HG03066 (cell line): ENCODE data around the gene MTRFR.
"Not testable (repeated sequence)": the region's sequence is repeated elsewhere in the genome, so short reads cannot be mapped to it uniquely, and the experiment has no call there.

ENCODE experiments used
- ATAC-seq: cut with Tn5 transposase; IDR thresholded peaks from one replicate; pipeline ENCODE4 v1.9.1; 2021; ENCODE audit warnings: low read depth; ENCODE audit not compliant: unreplicated experiment

The MTRFR gene

DNA sequence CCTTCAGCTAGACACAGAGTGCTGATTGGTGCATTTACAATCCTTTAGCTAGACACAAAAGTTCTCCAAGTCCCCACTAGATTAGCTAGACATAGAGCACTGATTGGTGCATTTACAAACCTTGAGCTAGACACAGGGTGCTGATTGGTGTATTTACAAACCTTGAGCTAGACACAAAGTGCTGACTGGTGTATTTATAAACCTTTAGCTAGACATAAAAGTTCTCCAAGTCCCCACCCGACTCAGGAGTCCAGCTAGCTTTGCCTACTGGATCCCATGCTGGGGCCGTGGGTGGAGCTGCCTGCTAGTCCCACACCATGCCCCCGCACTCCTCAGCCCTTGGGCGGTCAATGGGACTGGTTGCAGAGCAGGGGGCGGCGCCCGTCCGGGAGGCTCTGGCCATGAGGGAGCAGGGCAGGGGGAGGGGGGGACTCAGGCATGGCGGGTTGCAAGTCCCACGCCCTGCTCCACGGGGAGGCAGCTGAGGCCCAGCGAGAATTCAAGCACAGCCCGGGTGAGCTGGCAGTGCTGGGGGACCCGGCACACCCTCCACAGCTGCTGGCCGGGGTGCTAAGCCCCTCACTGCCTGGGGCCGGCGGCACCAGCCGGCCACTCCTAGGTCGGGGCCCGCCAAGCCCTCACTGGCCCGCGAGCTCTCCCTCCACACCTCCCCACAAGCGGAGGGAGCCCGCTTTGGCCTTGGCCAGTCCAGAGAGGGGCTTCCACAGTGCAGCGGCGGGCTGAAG is 15.9 kb downstream of the MTRFR start:
- ATAC-seq: not testable (repeated sequence)

GRCh38 chr12:123250471-123251383 is 17.5 kb downstream of the MTRFR start:
- ATAC-seq: no peak

DNA sequence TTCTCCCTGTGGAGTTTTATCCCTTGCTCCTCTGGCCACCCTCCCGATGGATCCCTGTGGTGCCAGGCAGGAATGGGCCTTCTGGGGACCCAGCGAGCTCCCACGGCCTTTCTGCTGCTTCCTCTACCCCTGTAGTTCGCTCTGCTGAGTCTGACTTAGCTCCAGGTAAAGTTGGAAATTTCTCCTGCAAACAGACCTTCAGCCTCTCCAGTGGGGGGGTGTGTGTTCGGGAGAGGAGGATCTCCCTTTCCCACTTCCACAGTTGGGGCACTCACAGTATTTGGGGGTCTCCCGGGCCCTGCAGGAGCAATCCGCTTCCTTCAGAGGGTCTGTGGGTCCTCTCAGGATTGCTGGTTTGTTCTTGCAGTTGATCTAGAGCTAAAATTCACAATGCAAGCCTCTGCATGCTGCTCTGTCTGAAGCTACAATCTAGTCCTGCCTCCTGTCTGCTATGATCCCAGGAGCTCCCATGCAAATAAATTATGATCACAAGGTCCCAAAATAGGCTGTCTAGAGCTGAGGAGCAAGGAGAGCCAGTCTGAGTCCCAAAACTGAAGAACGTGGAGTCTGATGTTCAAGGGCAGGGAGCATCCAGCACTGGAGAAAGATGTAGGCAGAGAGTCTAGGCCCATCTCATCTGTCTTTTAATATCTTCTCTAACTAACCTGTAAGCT is 18.3 kb downstream of the MTRFR start:
- ATAC-seq: no peak

DNA sequence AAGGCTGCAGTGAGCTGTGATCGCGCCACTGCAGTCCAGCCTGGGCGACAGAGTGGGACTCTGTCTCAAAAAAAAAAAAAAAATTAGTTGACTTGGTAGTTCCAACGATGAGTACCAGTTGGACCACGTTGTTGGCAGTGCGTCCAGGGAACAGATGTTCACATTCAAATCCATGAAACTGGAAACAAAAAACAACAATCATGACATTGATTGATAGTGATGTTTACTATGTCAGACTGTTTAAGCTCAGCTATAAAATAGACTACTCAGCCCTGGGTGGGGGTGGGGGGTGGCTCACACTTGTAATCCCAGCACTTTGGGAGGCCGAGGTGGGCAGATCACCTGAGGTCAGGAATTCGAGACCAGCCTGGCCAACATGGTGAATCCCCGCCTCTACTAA is 19.1 kb downstream of the MTRFR start:
- not testable (repeated sequence) for ATAC-seq

GRCh38 chr12:123253641-123254459 is 20.6 kb downstream of the MTRFR start:
- no peak for ATAC-seq

DNA sequence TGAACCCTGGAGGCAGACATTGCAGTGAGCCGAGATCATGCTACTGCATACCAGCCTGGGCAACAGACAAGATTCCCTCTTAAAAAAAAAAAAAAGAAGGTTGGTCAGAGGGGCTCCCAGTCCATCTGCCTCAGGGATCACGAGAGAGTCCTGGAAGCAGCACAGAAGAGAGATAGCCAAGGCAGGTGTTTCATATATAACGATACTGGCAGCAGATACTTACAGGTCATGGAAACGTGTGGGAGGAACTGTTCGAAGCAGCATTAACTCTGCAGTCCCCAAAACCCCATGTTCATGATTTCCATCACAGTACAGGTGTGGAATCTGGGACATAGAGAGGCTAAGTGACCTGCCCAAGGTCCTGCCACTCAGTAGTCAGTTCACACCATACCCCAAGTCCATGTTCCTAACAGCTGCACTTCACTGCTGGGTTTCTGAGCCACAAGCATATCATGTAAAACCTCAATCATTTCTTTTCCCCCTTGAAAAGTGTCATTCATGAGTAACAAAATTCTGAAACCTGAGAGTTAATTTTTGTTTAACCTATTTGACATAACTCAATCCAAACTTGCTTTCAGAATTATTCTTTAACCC is 21.7 kb downstream of the MTRFR start:
- no peak for ATAC-seq

- ATAC-seq: no peak
These were observed 25.4 kb downstream of the MTRFR start for GRCh38 chr12:123258593-123258992.

GRCh38 chr12:123260081-123260480 is 26.8 kb downstream of the MTRFR start:
- no peak for ATAC-seq

- no peak for ATAC-seq
These were observed 28.0 kb downstream of the MTRFR start for GRCh38 chr12:123261196-123261595.

DNA sequence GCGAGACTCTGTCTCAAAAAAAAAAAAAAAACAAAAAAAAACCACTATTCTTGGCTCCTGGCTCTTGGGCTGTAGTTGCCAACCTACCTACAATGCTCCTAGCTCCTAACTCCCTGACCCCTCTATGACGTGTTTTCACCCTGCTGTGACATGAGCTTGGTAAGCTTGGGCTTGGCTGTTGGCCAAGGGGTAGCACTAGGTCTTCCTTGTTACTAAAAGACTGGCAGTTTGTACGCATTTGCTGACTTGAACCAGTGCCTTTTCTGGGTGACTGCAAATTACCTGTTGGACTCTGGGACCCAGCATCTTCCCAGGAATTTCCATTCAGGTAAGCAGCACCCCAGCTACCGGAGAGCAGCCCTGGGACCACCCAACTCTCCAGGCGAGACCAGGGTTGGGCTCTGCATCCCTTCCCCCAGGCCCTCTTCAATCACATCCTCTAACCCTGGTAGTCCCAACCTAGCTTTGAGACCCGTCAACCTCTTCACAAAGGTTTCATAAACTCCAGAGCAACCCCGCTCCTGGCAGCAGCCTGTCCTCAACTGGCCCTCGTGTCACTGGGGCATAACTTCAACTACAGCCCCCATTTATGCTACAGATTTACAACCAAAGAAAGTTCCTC is 30.1 kb downstream of the MTRFR start:
- ATAC-seq: no peak

DNA sequence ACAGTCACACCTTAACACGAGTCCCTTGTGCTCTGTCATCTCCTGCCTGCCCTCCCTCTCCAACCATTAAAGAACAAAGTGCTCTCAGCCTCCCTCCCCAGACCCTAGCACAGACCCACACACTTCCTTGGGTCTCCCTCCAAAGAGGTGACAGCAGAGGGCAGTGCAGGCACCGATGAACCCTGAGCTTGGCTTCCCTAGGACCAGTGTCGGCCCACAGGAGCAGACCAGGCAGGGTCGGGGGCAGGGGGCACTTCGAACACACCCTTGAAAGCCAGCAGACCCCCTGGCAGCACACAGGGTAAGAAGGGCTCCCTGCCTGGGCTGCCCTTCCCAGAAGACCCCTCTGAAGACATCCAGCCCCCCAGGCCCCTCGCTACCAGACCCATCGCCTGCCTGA is 31.4 kb downstream of the MTRFR start:
- no peak for ATAC-seq

DNA sequence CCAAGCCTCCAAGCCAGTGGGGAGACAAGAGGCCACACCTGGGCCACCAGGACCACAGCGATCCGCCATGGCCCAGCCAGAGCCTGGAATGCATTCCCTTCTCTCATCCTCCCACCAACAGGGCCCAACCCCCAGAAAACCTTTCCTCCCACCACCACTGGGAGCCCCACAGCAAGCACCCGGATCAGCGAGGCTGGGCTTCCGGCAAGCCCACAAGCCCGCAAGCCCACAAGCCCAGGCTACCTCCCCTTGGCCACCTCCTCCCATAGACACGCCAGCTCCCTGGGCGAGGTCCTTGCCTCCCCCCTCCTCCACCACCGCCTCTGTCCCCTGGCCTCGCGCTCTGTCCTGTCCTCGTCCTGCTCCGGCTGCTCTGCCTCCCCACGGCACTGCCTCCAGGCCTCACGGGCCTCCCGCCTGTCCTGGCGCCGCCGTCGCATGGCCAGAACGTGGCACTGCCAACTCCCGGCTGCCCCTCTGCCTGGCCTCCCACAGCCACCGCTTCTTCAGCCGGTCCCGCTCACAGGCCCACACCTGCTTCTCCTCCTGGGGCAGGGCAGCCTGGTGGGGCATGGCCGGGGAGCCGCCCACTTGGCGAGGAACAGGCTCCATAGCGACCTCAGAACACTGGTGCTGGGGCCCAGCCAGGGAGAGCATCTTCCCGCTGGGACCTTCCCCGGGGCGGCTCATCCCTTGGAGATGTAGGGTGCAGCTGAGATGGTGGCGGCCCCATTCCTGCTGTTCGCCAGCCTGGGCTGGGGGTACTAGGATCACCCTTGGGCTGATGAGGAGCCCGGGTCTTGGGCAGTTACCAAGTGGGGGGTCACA is 32.8 kb downstream of the MTRFR start:
- ATAC-seq: no peak

DNA sequence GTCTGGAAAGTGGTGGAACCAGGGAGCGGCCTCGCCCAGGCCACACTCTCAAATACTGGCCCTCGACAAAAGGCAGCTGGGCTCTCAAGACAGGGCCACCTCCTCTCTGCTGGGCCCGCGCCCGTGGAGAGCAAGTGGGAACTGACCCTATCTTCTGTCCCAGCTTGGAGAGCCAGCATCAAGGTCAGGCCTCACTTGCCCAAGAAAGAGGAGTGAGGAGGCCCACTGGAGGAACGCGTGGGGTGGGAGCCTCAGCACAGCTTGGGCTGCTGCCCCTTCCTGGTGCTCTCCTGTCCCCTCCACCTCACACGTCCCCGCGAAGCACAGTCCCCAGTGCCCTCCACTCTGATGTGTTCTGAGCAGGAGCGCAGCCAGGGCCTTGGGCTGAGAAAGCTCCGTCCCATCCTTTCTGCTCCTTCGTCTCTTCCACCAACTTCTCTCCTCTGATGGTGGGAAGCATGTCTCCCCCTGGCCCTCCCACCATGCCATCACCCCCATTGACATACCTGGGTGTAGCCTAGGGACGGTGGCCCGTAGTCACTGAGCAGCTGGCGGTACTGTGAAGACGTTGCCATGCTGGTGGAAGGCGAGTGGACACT is 33.5 kb downstream of the MTRFR start:
- no peak for ATAC-seq

DNA sequence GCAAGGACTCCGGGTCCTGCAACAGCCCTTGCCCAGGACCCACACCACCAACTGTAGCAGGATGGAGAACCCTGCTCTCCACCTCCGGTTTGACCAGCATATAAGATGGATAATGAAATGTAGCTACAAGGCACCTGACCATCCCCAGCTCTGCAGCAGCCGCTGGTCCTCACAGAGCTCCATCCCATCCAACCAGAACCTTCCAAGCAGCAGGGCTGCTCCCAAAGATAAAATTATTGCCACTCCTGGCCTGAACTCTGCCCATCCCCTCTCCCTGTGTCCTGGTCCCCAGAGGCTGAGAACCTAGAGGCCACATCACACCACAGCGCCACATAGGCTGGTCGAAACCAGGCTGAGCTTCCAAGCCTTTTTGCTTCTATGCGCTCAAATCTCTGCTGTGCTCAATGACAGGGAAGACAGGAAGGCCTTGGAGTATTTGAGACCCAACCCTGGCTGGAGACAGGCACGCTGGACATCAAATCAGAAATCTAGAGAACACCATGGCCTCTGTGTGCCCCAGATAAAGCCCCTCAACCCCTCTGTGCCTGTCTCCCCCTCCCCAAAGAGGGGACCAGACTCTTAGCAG is 34.2 kb downstream of the MTRFR start:
- ATAC-seq: no peak

DNA sequence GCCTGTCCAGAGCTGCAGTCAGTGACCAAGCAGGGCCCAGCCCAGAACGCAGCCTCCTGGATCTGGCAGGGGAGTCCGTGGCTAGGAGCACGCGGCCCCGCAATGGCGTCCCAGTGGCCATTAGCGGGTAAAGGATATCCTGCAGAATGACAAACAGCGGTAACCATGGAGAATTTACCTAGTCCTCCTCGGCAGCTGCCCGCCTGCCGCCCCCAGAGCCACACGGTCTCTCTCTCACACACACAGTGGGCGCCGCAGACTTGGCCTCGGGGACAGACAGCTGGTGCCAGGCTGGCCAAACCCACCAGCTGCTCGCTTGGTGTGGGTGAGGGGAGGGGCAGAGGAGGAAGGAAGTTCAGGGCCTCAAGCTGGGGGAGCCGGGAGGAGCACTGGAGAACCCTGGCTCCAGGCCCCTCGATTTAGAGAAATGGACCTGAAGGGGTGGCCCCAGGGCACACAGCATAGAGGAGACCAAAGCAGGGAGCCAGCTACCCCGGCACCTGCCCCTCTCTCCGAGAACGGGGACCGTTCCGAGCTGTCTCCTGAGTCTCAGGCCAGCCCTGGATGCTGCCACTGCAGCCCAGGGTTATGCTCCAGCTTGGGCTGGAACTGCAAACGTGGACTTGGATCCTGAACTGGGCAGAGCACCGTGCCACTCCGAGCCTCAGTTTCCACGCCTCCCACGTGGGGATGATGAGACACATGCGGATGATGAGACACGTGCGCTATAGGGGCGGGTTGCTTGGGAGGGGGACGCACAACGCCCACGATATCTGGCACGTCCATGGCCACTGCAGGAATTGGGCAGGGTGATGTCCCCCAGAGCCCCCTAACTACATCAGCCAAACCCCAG is 35.0 kb downstream of the MTRFR start:
- ATAC-seq: no peak

- ATAC-seq: no peak
These were observed 35.6 kb downstream of the MTRFR start for GRCh38 chr12:123268850-123269249.

- ATAC-seq: no peak
These were observed 36.2 kb downstream of the MTRFR start for GRCh38 chr12:123269395-123269892.
